OCI-LY1 (cell line): Measurements from ENCODE around the gene HCRTR2.

ENCODE experiments used
- CTCF ChIP-seq: fragments of 200-600 bp; sonication (generic), shearing (Covaris generic); IDR thresholded peaks from 2 replicates; pipeline ENCODE4 v1.5.1; 2017; ENCODE audit warnings: mild to moderate bottlenecking, antibody characterized with exemption, low read length, moderate library complexity, mixed read lengths
- EZH2 ChIP-seq: fragments of 200-600 bp; sonication (generic), shearing (Covaris generic); IDR thresholded peaks from 2 replicates; pipeline ENCODE4 v1.8.0; 2017; ENCODE audit warnings: borderline replicate concordance, mixed run types, mild to moderate bottlenecking, antibody characterized with exemption, low read length, moderate library complexity, mixed read lengths

- TF ChIP-seq CTCF (no peak), EZH2 (no peak)
These were observed 92.6 kb downstream of the HCRTR2 start for GRCh38 chr6:55266896-55267295.
